A549 (cell line): ENCODE data around the gene TNS2.

Source experiments
- BCL3 ChIP-seq: fragments of >200 bp; sonication (Bioruptor Twin); formaldehyde crosslinking; IDR thresholded peaks from 3 replicates; pipeline ENCODE4 v1.6.1; 2016
- CTCF ChIP-seq: fragments of >200 bp; sonication (Bioruptor Twin); formaldehyde crosslinking; IDR thresholded peaks from 3 replicates; pipeline ENCODE4 v1.5.1; 2016
- EHF ChIP-seq: fragments of 250-450 bp; sonication (Bioruptor Pico); IDR thresholded peaks from 2 replicates; pipeline ENCODE4 v1.5.0; 2020; ENCODE audit warnings: mild to moderate bottlenecking
- JUN ChIP-seq, 2 experiments: fragments of >200 bp; sonication (Bioruptor Twin); formaldehyde crosslinking; IDR thresholded peaks; 2 replicates in 1 of 2; 3 replicates in 1 of 2; pipeline ENCODE4 v1.6.1; 2016 to 2017
- NPAS2 ChIP-seq: fragments of 250-450 bp; sonication (Bioruptor Pico); IDR thresholded peaks from 2 replicates; pipeline ENCODE4 v1.8.0; 2022; ENCODE audit warnings: mild to moderate bottlenecking, moderate library complexity, borderline replicate concordance
- POLR2A ChIP-seq: IDR thresholded peaks from 2 replicates; pipeline ENCODE4 v1.6.1; 2012; ENCODE audit warnings: mild to moderate bottlenecking, low read length
- RCOR1 ChIP-seq: fragments of 150-350 bp; IDR thresholded peaks from 2 replicates; pipeline ENCODE4 v1.6.1; 2014; ENCODE audit warnings: antibody characterized with exemption, low read length, low read depth
- RFX5 ChIP-seq: fragments of 450-650 bp; IDR thresholded peaks from 2 replicates; pipeline ENCODE4 v1.7.1; 2014; ENCODE audit warnings: antibody characterized with exemption, mild to moderate bottlenecking, moderate library complexity
- USF2 ChIP-seq: fragments of 450-650 bp; IDR thresholded peaks from 2 replicates; pipeline ENCODE4 v1.6.1; 2014; ENCODE audit warnings: antibody characterized with exemption

GRCh38 chr12:53031616-53032015, 18.2 kb upstream of the TNS2 start:
- peak; percentile 26; the same call in 2 of the 3 replicates for TF ChIP-seq CTCF
- TF ChIP-seq BCL3, result no peak
- TF ChIP-seq RFX5, result no peak
- no peak for TF ChIP-seq POLR2A
- no peak for TF ChIP-seq EHF (CRISPR knock-in tag)
- no peak for TF ChIP-seq JUN (IDR thresholded peaks at IDR 0.05)
- no peak for TF ChIP-seq RCOR1
- no peak for TF ChIP-seq USF2
- no peak for TF ChIP-seq NPAS2
